VCaP (cell line): ENCODE results near the gene SYT2.
"Not testable (repeated sequence)": the region's sequence is repeated elsewhere in the genome, so short reads cannot be mapped to it uniquely, and the experiment has no call there.

Experiments used
- H3K27ac ChIP-seq: fragments of 450-650 bp; 2 replicates; pipeline ENCODE4 v1.5.1; 2017
- CTCF ChIP-seq: fragments of 450-650 bp; conservative IDR thresholded peaks from 2 replicates; pipeline ENCODE4 v1.5.1; 2017; ENCODE audit warnings: mild to moderate bottlenecking, moderate library complexity

The SYT2 gene

GRCh38 chr1:202621446-202621845 is 88.8 kb downstream of the SYT2 start:
- no peak for TF ChIP-seq CTCF
- H3K27ac ChIP-seq = no peak overlapping the region

- H3K27ac ChIP-seq = not testable (repeated sequence)
Observed at GRCh38 chr1:202620036-202620435, 90.2 kb downstream of the SYT2 start.

- H3K27ac ChIP-seq = no peak overlapping the region
- TF ChIP-seq CTCF = no peak
Observed at GRCh38 chr1:202619505-202619904, 90.7 kb downstream of the SYT2 start.

- H3K27ac ChIP-seq = not testable (repeated sequence)
Observed at GRCh38 chr1:202619012-202619411, 91.2 kb downstream of the SYT2 start.

GRCh38 chr1:202616355-202616915 is 93.8 kb downstream of the SYT2 start:
- no peak overlapping the region for H3K27ac ChIP-seq
- TF ChIP-seq CTCF = no peak

- no peak for TF ChIP-seq CTCF
- no peak overlapping the region for H3K27ac ChIP-seq
Observed at GRCh38 chr1:202615501-202616354, 94.5 kb downstream of the SYT2 start.

- H3K27ac ChIP-seq = not testable (repeated sequence)
Observed at GRCh38 chr1:202615208-202615500, 95.1 kb downstream of the SYT2 start.

GRCh38 chr1:202614363-202615207 is 95.7 kb downstream of the SYT2 start:
- not testable (repeated sequence) for H3K27ac ChIP-seq

More at GRCh38 chr1:202614363-202615207, 95.7 kb downstream of the SYT2 start:
- TF ChIP-seq CTCF = peak; percentile 57
